Ovary (tissue), 1 donor: ENCODE results near the gene WNK1.

Source experiments
- EP300 ChIP-seq: sonication (generic); formaldehyde crosslinking; IDR thresholded peaks from one replicate; pipeline ENCODE4 v1.6.1; 2017; ENCODE audit warnings: antibody characterized with exemption
- POLR2A ChIP-seq: fragments of 450-650 bp; IDR thresholded peaks from one replicate; pipeline ENCODE4 v1.6.1; 2017; ENCODE audit warnings: antibody characterized with exemption, mild to moderate bottlenecking, moderate library complexity

DNA sequence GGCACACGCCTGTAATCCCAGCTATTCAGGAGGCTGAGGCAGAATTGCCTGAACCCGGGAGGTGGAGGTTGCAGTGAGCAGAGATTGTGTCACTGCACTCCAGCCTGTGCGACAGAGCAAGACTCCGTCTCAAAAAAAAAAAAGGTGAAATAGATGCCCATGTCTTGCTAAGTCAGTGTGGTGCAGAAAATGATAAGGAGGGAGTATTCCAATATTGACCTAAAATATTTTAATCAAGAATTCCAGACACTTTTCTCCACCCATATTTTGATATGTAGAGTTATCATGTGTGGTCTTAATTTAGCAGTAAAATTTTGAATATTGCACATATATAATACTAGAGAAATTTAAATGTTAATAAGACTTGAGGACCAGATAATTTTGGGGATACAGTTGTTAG, 57.7 kb downstream of the WNK1 start:
- TF ChIP-seq EP300 (no peak), POLR2A (no peak)
